Cortex of kidney (tissue), 1 donor: ENCODE measurements around the gene PHOX2A.
"Not testable (repeated sequence)": the region's sequence is repeated elsewhere in the genome, so short reads cannot be mapped to it uniquely, and the experiment has no call there.

Source experiments
- DNase-seq: peaks from one replicate; lab custom pipeline; 2025; lab: John Stamatoyannopoulos, UW

Gene PHOX2A

DNA sequence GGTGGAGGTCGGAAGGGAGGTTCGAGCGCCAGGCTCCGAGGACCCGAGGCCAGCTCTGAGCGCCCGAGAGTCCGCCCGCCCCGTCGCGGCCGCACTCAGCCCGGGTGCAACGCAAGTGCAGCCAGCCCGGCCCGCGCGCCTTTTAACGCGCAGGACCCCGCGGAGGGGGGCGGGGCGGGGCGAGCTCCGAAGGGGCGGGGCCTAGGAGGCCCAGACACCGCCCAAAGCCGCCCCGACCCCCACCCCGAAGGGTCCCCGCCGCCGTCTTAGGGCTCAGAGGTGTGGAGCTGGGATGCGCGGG, at the start of gene PHOX2A:
Gene PHOX2A, minus strand, starts transcription at position 117 of the 301 bp plus-strand sequence. CDS start 172 bp downstream, outside the sequence.
- DNase-seq: no peak

- DNase-seq: no peak
These were observed 49.4 kb upstream of the PHOX2A start for GRCh38 chr11:72293391-72293790.

DNA sequence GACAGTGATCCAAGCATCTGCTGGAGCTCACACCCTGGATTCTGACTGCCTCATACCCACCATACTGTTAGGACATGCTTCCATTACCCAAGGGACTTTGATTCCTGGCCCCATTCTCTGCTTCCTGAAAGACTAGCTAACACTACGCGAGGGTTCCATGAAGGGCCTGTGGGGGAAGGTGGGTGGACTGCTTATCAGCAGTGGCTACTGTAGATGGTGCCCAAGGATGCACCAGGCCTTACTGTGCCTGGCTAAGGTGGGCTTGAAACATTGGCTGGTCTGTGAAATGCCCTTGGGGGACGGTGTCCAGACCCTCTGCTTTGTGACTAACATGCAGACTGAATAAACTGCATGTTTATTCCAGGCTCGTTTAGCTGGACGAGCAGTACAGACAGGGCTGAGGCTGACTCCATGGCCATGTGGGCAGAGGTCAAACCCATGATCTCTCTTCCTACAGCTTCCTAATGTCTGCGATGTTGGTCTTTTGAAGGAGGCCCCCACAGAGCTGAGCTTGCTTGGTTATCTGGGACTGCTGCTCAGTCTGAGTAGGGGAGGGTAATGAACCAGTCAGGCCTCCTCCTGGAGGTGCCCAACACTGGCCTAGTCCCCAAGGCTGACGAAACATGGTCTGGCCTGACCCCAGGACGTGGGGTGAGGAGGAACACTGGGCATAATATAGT, 48.3 kb upstream of the PHOX2A start:
- DNase-seq: no peak

DNA sequence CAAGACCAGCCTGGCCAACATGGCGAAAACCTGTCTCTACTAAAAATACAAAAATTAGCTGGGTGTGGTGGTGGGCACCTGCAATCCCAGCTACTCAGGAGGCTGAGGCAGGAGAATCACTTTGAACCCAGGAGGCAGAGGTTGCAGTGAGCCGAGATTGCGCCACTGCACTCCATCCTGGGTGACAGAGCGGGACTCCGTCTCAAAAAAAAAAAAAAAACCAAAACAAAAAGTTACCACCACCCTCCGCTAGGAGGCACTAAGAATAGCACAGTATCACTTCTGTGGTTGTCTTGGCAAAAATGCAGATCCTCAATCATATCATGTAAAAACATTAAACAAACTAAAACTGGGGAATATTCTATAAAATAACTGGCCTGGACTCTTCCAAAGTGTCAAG, 46.8 kb upstream of the PHOX2A start:
- DNase-seq: not testable (repeated sequence)

- DNase-seq: no peak
These were observed 43.3 kb upstream of the PHOX2A start for GRCh38 chr11:72287293-72287692.

GRCh38 chr11:72283947-72284346, 40.0 kb upstream of the PHOX2A start:
- DNase-seq: no peak

- DNase-seq: no peak
These were observed 36.8 kb upstream of the PHOX2A start for GRCh38 chr11:72280726-72281315.

- no peak for DNase-seq
These were observed 36.1 kb upstream of the PHOX2A start for GRCh38 chr11:72280037-72280436.

DNA sequence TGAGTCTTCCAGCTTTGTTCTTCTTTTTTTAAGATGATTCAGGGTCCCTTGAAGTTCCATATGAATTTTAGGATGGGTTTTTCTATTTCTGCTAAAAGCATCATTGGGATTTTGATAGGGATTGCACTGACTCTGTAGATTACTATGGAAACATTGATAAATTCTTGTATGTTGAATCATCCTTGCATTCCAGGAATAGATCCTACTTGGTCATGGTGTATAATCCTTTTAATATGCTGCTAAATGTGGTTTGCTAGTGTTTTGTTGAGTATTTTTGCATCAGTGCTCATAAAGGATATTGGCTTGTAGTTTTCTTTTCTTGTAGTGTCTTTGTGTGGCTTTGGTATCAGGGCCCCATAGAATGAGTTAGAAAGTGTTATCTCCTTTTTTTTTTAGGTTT, 34.9 kb upstream of the PHOX2A start:
- DNase-seq: no peak

GRCh38 chr11:72274435-72274834, 30.5 kb upstream of the PHOX2A start:
- DNase-seq: no peak

DNA sequence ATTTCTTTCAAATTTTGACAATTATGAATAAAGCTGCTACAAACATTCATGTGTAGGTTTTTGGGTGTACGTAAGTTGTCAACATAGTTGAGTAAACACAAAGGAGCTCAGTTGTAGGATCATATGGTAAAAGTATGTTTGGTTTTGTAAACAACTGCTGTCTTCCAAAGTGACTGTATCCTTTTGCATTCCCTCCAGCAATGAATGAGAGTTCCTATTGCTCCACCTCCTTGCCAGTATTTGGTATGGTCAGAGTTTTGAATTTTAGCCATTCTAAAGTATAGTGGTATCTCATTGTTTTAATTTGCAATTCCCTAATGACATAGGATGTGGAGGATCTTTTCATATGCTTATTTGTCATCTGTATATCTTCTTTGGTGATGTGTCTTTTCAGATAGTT, 28.0 kb upstream of the PHOX2A start:
- no peak for DNase-seq

DNA sequence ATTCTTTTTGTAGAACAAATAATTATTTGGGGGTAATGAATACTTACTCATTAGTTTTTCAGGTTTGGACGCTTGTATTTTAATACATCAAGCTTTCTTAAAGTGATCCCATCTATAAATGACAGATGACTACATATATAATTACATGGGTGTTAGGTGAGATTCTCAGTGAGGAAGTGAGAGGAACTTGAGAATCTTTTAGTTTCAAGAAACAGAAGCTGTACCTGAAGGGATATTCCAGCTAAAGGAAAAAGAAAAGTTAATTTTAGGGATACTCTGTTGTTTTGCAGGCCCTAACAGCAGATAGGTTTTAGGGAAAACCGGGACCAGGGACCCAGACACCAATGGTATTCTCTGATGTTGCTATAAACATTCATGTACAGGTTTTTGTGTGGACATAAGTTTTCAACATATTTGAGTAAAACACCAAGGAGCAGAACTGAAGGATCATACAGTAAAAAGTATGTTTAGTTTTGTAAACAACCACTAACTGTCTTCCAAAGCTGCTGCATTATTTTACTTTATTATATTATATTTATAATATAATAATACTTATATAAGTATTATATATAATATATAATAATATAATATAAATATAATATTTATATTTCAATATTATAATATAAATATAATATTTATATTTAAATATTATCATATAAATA, 24.1 kb upstream of the PHOX2A start:
- DNase-seq: no peak

DNA sequence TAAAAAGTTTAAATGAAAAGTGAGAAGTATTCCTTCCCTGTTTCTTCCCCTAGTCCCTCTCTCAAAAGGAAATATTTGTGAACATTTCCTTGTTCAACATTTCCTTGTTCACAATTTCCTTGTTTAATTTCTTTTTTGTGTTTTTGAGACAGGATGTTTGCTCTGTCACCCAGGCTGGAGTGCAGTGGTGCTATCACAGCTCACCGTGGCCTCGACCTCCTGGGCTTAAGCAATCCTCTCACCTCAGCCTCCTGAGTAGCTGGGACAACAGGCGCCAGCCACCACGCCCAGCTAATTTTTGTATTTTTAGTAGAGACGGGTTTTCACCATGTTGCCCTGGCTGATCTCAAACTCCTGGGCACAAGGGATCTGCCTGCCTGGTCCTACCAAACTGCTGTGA, 23.0 kb upstream of the PHOX2A start:
- DNase-seq: not testable (repeated sequence)

DNA sequence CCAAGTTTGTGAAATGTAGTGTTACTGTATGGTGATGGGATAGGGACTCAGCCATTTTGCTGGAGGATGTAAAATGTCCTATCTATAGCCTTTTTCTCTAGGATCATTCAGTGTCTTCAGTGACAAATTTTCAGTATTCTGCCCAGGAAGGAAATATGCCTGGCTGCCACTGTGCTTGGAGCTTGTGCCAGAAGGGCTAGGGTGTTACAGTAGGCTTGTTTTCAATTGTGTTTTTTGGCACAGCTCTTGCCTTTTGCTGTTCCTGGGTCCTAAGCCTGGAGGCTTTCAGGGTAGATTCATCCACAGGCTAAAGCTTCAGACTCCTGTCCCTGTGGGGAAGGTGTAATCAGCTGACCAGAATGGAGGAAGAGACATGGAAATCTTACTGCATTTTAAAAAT, 22.0 kb upstream of the PHOX2A start:
- DNase-seq: no peak

DNA sequence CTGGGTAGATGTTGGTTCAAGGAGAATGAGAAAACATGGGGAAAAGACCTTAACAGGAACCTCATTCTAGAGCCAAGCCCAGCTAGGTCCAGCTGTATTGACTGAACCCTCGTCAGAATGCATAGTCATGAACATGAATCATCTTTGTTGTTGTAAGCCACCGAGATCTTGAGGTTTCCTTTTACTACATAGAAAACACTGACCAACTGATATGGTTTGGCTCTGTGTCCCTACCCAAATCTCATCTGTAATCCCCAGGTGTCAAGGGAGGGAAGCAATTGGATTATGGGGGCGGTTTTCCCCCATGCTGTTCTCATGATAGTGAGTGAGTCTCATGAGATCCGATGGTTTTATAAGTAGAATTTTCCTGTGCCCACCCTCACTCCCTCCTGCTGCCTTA, 19.4 kb upstream of the PHOX2A start:
- no peak for DNase-seq

DNA sequence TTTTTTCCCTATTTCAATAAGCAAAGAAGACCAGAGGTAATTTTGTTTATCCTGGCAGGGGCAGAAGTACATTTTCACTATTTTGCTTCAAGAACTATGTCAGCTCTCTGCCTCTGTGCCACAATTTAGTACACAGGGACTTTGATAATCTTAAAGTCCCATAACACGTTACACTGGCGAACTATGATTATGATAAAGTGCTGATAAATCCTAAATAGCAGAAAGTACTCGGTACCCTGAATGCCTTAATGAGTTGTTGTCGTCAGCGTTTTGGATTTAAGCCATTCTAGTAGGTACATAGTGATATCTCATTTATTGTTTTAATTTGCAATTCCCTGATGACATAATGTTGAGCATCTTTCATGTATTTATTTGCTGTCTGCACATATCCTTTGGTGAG, 16.6 kb upstream of the PHOX2A start:
- no peak for DNase-seq

- no peak for DNase-seq
These were observed 15.5 kb upstream of the PHOX2A start for GRCh38 chr11:72259490-72259889.

DNA sequence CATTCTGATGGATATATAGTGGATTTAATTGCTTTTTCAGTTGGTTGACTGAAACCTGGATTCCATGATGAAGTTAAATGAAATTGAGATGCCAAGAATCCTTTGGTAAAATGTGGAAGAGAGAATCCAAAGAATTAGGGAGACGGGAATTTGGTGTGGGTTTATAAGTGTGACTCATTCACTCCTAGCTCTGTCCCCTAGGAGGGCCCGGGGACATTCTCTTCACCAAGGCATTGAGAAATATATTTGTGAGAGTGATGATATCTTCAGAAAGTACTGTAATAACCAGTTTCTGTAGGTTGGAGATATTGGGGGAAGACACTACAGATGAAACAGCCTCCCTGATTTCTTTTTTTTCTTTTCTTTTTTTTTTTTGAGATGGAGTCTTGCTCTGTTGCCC, 13.6 kb upstream of the PHOX2A start:
- no peak for DNase-seq

DNA sequence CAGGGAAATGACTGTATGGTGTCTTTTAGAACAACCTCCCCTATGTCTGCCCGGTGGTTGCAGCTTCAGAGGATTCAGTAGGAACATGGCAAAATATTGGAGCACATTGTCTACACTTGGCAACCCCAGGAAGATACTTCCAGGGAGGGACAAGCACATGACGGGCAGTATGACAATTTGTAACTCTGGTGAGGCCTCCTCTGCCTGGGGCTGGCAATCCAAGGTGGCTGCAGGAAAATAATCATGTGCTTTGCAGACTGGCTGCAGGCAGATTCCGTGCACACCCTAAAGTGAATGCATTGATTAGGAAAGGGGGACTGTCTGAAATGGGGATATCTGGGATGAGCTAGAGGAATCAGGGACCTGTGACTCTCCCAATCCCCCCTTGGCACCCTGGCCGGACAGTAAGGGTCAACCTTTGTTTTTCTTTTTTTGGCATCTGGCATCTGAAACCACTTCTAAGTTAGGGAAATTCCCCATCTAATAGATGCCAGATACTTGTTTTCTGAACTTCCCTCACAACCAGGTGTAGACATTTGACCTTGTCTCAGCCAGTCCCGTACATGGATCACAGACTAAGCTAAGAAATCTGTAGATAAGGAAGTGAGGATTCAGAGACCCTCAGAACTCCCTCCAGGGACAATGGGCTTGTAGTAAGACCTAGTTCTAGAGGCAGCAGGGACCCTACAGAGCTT, 10.5 kb upstream of the PHOX2A start:
- no peak for DNase-seq

GRCh38 chr11:72253392-72253791, 9.4 kb upstream of the PHOX2A start:
- DNase-seq: no peak

DNA sequence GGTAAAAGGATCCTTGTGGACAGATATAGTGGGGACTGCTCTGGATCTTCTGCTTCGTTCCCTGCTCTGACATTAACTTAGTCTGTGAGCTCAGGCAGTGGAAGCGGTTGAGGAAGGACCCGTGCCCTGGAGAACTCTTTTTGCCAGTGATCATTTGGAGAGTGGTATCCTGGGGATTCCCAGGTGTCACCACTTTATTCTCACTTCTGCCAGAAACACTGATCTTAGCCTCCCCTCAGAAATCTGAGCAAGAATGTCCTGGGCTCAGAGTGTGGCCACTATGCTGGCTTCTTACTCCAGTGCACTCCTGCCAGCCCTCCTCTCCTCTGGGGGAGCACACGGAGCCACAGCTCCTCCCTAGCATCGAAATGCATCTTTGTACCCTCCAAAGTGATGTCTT, 7.6 kb upstream of the PHOX2A start:
- DNase-seq: no peak

GRCh38 chr11:72250661-72251464, 6.9 kb upstream of the PHOX2A start:
- DNase-seq: no peak
